ENCODE results near the gene CHRNA3. TPM values are rescaled to one million over a fixed set of nuclear protein-coding genes. Genes with fewer than 3 reads are reported as not detected.

Gene CHRNA3
- total RNA-seq, 1 donor from 2014 or later = 1.3 TPM

DNA sequence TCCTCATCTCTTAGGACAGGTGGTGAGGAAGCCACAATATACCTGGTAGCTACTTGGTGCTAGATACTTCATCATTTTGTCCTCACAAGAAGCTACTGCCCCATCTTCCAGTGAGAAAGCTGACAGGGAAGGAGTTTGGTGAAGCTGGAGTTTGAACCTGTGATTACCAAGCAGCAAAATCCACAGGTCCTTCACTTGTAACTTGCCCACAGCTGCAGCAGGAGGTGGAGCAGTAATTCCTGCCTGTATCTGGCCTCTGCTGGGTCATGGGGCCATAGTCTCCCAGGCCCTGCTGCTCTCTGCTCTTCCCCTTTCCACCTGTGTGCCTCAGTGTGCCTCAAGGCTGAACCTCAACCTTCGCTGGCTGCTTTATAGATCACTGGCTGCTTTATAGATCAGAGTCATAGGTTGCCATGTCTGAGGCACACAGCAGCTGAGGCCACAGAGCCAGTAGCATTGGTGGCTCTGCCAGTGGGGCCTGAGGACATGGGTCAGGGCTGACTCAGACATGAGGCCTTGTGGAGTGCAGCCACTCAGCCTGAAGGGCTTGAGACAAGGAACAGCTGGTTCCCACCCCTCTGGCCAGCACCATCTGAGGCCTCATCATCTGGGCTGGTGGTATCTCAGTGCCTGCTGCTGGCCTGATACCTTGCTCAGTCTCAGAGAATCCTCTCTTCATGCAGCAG lies 31.3 kb upstream of the CHRNA3 start:
- H3K27ac ChIP-seq = no peak overlapping the region
- H3K4me3 ChIP-seq = no peak overlapping the region
- no peak for DNase-seq
- intact Hi-C loops (cut with DNase I) = no loop called here
- ATAC-seq = no peak
- H3K9me3 ChIP-seq = no peaks in the 10 kb centered on the region
- no peaks in the 10 kb centered on the region for H3K36me3 ChIP-seq
- H3K27me3 ChIP-seq (ENCODE audit: low read depth) = no peaks in the 10 kb centered on the region
- H3K4me1 ChIP-seq = no peaks in the 10 kb centered on the region
- TF ChIP-seq, protein P1, sequence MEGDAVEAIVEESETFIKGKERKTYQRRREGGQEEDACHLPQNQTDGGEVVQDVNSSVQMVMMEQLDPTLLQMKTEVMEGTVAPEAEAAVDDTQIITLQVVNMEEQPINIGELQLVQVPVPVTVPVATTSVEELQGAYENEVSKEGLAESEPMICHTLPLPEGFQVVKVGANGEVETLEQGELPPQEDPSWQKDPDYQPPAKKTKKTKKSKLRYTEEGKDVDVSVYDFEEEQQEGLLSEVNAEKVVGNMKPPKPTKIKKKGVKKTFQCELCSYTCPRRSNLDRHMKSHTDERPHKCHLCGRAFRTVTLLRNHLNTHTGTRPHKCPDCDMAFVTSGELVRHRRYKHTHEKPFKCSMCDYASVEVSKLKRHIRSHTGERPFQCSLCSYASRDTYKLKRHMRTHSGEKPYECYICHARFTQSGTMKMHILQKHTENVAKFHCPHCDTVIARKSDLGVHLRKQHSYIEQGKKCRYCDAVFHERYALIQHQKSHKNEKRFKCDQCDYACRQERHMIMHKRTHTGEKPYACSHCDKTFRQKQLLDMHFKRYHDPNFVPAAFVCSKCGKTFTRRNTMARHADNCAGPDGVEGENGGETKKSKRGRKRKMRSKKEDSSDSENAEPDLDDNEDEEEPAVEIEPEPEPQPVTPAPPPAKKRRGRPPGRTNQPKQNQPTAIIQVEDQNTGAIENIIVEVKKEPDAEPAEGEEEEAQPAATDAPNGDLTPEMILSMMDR (IDR thresholded peaks at IDR 0.05) = no peak

DNA sequence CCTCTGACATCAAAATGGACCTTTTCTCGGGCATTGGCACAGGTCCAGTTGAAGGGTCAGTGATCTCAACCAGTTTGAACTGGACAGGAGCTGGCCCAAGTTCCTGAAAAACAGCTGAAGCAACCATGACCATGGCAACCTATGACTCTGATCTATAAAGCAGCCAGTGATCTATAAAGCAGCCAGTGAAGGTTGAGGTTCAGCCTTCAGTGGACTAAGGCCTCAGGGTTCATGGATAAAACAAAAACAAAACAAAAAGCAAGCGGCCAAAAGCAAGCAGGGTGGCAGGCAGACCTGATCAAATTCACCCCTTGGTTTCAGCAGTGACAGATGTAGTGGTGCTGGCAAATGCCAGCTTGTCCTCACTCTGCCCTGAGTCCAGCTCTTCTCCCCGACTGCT lies 30.2 kb upstream of the CHRNA3 start:
- no peaks in the 10 kb centered on the region for H3K4me1 ChIP-seq
- no peak overlapping the region for H3K27ac ChIP-seq
- no peak overlapping the region for H3K4me3 ChIP-seq
- ATAC-seq (no peak), DNase-seq (no peak)
- no peaks in the 10 kb centered on the region for H3K36me3 ChIP-seq
- no peaks in the 10 kb centered on the region for H3K9me3 ChIP-seq
- intact Hi-C loops (cut with DNase I) = no loop called here
- no peaks in the 10 kb centered on the region for H3K27me3 ChIP-seq (ENCODE audit: low read depth)
- TF ChIP-seq, protein P1 (IDR thresholded peaks at IDR 0.05) = no peak

- TF ChIP-seq, protein P1 (IDR thresholded peaks at IDR 0.05) = no peak
- Histone ChIP-seq H3K36me3 (no peaks in the 10 kb centered on the region), H3K4me3 (no peak overlapping the region), H3K27ac (no peak overlapping the region), H3K9me3 (no peaks in the 10 kb centered on the region), H3K4me1 (no peaks in the 10 kb centered on the region), H3K27me3 (ENCODE audit: low read depth) (no peaks in the 10 kb centered on the region)
- no peak for ATAC-seq
- intact Hi-C loops (cut with DNase I) = no loop called here
- no peak for DNase-seq
Observed at GRCh38 chr15:78650022-78650421, 29.2 kb upstream of the CHRNA3 start.

DNA sequence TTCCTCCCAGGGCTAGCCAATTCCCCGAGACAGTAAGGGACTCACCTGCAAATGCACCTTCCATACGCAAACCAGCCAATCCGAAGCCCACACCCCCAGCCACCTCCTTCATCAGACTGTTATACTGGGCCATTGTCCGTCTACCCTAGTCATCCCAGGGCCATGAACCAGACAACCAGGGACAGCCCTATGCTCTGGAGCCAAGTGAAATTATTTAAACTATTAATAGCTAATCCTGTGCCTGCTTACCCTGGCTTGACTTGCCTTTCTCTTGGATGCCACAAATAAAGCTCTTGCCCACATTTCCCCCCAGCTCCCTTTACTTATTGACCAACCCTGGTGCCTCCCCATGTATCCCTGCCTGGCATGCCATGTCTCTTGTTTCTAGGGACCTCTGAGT lies 24.2 kb upstream of the CHRNA3 start:
- peaks cover 9% of the 10 kb centered on the region for H3K4me1 ChIP-seq
- TF ChIP-seq, protein P1 (IDR thresholded peaks at IDR 0.05) = no peak
- DNase-seq (no peak), ATAC-seq (no peak)
- no peaks in the 10 kb centered on the region for H3K36me3 ChIP-seq
- no peak overlapping the region for H3K27ac ChIP-seq
- intact Hi-C loops (cut with DNase I) = no loop called here
- H3K27me3 ChIP-seq (ENCODE audit: low read depth) = peaks cover 17% of the 10 kb centered on the region
- no peaks in the 10 kb centered on the region for H3K9me3 ChIP-seq
- H3K4me3 ChIP-seq = no peak overlapping the region

DNA sequence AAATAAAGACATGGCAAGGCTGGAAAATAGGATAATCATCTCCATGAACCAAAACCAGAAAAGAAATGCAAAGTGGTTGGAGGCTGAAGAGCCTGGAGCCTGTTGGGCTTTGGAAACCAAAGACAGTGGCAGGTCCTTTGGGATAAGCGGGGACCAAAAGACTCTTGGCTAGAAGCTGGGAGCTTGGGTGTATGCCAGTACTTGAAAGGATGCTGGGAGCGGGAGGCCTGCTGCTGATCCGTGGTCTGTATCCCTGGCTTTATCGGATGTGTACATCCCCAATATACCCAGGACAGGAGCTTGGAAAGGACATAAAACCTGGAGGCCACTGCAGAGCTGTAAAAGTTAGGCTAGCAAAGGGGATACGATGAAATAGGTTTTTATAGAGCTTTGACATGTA lies 21.5 kb upstream of the CHRNA3 start:
- Histone ChIP-seq H3K27ac (no peak overlapping the region), H3K4me1 (peaks cover 9% of the 10 kb centered on the region), H3K36me3 (no peaks in the 10 kb centered on the region), H3K9me3 (no peaks in the 10 kb centered on the region), H3K4me3 (no peak overlapping the region), H3K27me3 (ENCODE audit: low read depth) (peaks cover 32% of the 10 kb centered on the region)
- TF ChIP-seq, protein P1 (IDR thresholded peaks at IDR 0.05) = no peak
- ATAC-seq = no peak
- DNase-seq = no peak
- intact Hi-C loops (cut with DNase I) = no loop called here

Data from lower lobe of right lung (tissue), 2 donors.